NCI-H1417 (cell line): ENCODE results near the gene CCPG1.

ENCODE experiments used
- DNase-seq, 3 experiments: peaks; one replicate each; lab custom pipeline; 2025; lab: John Stamatoyannopoulos, UW

The CCPG1 gene

GRCh38 chr15:55318588-55319494, 89.3 kb downstream of the CCPG1 start, which contains the start of the genes PIGB and PIGBOS1:
TSS of gene PIGB (plus strand) at chr15:55319222. CDS start at chr15:55319251, 29 bp downstream.
TSS of gene PIGBOS1 (minus strand) at chr15:55319123. CDS start at chr15:55317792, 1,331 bp downstream.
- peak; percentile 61 to 89 (median 80) for DNase-seq
